AG04450 (cell line): ENCODE results near the gene RUFY3. TPM values are rescaled to one million over a fixed set of nuclear protein-coding genes. Genes with fewer than 3 reads are reported as not detected.

ENCODE experiments used
- CTCF ChIA-PET: fragments of 300-600, 350-600 bp; formaldehyde crosslinking; extraction: SDS; loops from one replicate; lab custom pipeline; 2022; ENCODE audit warnings: antibody characterized with exemption, inconsistent platforms; lab: Charles Lee
- POLR2A ChIA-PET: fragments of 350-600 bp; formaldehyde crosslinking; extraction: SDS; loops from one replicate; lab custom pipeline; 2021; ENCODE audit warnings: antibody characterized with exemption, inconsistent platforms; lab: Yijun Ruan, JAX
- DNase-seq: peaks from one replicate; pipeline ENCODE4 v3.0.0-alpha.2; 2011; ENCODE audit warnings: low read depth, low spot score
- H3K27ac ChIP-seq: one replicate; pipeline ENCODE4 v1.5.1; 2012; ENCODE audit warnings: low read depth, low read length, control low read depth
- H3K27me3 ChIP-seq: one replicate; pipeline ENCODE4 v1.6.0; 2012; ENCODE audit warnings: low read length; ENCODE audit not compliant: control insufficient read depth, insufficient read depth
- H3K4me3 ChIP-seq: 2 replicates; pipeline ENCODE4 v1.5.1; 2011; ENCODE audit warnings: mild to moderate bottlenecking, low read depth, low read length, control low read depth
- H3K9me3 ChIP-seq: 2 replicates; pipeline ENCODE4 v1.5.1; 2012; ENCODE audit warnings: low read length; ENCODE audit not compliant: control insufficient read depth, insufficient read depth
- CTCF ChIP-seq: IDR thresholded peaks from 2 replicates; pipeline ENCODE4 v1.5.1; 2011; ENCODE audit warnings: low read depth, low read length, control low read depth, inconsistent platforms
- polyA plus RNA-seq: library from polyadenylated mRNA; depleted of rRNA; stranded (reverse); fragments of >200 nt; gene quantifications from 2 replicates; pipeline ENCODE4 v1.2.3, GENCODE V29; 2011

The RUFY3 gene
- polyA plus RNA-seq, 1 experiment = 57.9 TPM

DNA sequence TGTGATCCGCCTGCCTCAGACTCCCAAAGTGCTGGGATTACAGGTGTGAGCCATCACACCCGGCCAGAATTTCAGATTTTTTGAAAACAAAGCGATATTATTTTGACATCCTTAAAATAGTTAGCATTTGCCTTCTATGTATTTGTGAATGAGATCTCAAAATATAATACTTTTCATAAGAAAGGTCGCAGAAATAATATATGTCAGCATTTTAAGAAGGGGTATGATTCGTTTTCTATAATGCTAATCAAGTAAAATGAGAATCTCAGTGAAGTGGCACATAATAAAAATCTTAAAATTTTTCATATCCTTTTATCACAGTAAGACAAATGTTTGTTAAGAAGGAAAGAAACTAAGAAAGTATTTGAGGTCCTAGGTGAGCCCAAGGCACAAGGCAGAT lies 65.7 kb downstream of the RUFY3 start:
- ChIA-PET POLR2A (no interaction called here), CTCF (no interaction called here)
- Histone ChIP-seq H3K27ac (no peak overlapping the region), H3K27me3 (no peaks in the 10 kb centered on the region), H3K4me3 (no peak overlapping the region), H3K9me3 (no peaks in the 10 kb centered on the region)
- no peak for TF ChIP-seq CTCF
- no peak for DNase-seq

- Histone ChIP-seq H3K27me3 (no peaks in the 10 kb centered on the region), H3K4me3 (no peak overlapping the region), H3K9me3 (no peaks in the 10 kb centered on the region), H3K27ac (no peak overlapping the region)
- ChIA-PET POLR2A (interaction anchor here (0.7 kb wide), 1 partner anchor 44 kb away, joined by 3 read pairs; no protein-coding TSS in a partner anchor), CTCF (no interaction called here)
- TF ChIP-seq CTCF = no peak
- no peak for DNase-seq
Observed at GRCh38 chr4:70788733-70789132, 67.0 kb downstream of the RUFY3 start.

- CTCF ChIA-PET = interaction anchor here (0.7 to 1.4 kb wide), 3 partner anchors 43 to 142 kb away, joined by 3 to 5 read pairs (median 3); no protein-coding TSS in a partner anchor
- no peak for TF ChIP-seq CTCF
Observed at GRCh38 chr4:70793626-70794025, 71.9 kb downstream of the RUFY3 start.

GRCh38 chr4:70801265-70801809 lies 79.6 kb downstream of the RUFY3 start:
- no peak for TF ChIP-seq CTCF
- no peaks in the 10 kb centered on the region for H3K9me3 ChIP-seq
- H3K27me3 ChIP-seq = no peaks in the 10 kb centered on the region
- CTCF ChIA-PET = no interaction called here
- H3K27ac ChIP-seq = no peak overlapping the region
- DNase-seq = no peak
- no peak overlapping the region for H3K4me3 ChIP-seq
- POLR2A ChIA-PET = interaction anchor here (0.7 kb wide), 1 partner anchor 95 kb away, joined by 3 read pairs; no protein-coding TSS in a partner anchor

More at GRCh38 chr4:70793626-70794025, 71.9 kb downstream of the RUFY3 start:
- POLR2A ChIA-PET = no interaction called here
- Histone ChIP-seq H3K27me3 (no peaks in the 10 kb centered on the region), H3K4me3 (no peak overlapping the region), H3K9me3 (no peaks in the 10 kb centered on the region), H3K27ac (no peak overlapping the region)
- no peak for DNase-seq

GRCh38 chr4:70802928-70803580 lies 81.3 kb downstream of the RUFY3 start:
- Histone ChIP-seq H3K9me3 (no peaks in the 10 kb centered on the region), H3K27ac (no peak overlapping the region), H3K27me3 (no peaks in the 10 kb centered on the region), H3K4me3 (no peak overlapping the region)
- POLR2A ChIA-PET = interaction anchor here (0.5 to 0.7 kb wide), 3 partner anchors 11 to 68 kb away, joined by 3 to 5 read pairs (median 3); no protein-coding TSS in a partner anchor
- no peak for TF ChIP-seq CTCF
- no peak for DNase-seq
- CTCF ChIA-PET = interaction anchor here (1.2 to 2.1 kb wide), 3 partner anchors 8 to 207 kb away, joined by 3 to 7 read pairs (median 7); no protein-coding TSS in a partner anchor
